Activated naive CD8-positive, alpha-beta T cell treated with anti-CD3 and anti-CD28 coated beads, Interleukin-2, amount 10 ng/mL, durations not matched to agents 7 days and 5 days (primary cell): ENCODE data around the gene SUSD3. TPM values are rescaled to one million over a fixed set of nuclear protein-coding genes. Genes with fewer than 3 reads are reported as not detected.
"Not testable (repeated sequence)": the region's sequence is repeated elsewhere in the genome, so short reads cannot be mapped to it uniquely, and the experiment has no call there.

ENCODE experiments used
- ATAC-seq: fragments of 150-1000 bp; cut with Tn5 transposase; one replicate; pipeline ENCODE4 v1.10.0; 2021; ENCODE audit warnings: low read depth, moderate library complexity
- POLR2A ChIA-PET: fragments of 350-600 bp; sonication (Branson Sonifier 250); formaldehyde crosslinking; loops from one replicate; lab custom pipeline; 2021; ENCODE audit warnings: antibody characterized with exemption; lab: Charles Lee
- DNase-seq: peaks from one replicate; pipeline ENCODE4 v3.0.0; 2021
- H3K27ac Mint-ChIP-seq: one replicate; pipeline ENCODE4 v1.8.0; 2022; ENCODE audit warnings: mild to moderate bottlenecking, mixed read lengths
- H3K27me3 Mint-ChIP-seq: one replicate; pipeline ENCODE4 v1.8.0; 2022; ENCODE audit warnings: mild to moderate bottlenecking, moderate library complexity, mixed read lengths
- H3K36me3 Mint-ChIP-seq: one replicate; pipeline ENCODE4 v1.8.0; 2021; ENCODE audit warnings: mild to moderate bottlenecking, mixed read lengths
- H3K4me1 Mint-ChIP-seq: one replicate; pipeline ENCODE4 v1.8.0; 2021; ENCODE audit warnings: mixed read lengths
- H3K4me3 Mint-ChIP-seq: one replicate; pipeline ENCODE4 v1.8.0; 2022; ENCODE audit warnings: mild to moderate bottlenecking, moderate library complexity, mixed read lengths
- H3K9me3 Mint-ChIP-seq: one replicate; pipeline ENCODE4 v1.8.0; 2021; ENCODE audit warnings: mixed read lengths
- total RNA-seq, 2 experiments: library from RNA; stranded (reverse); gene quantifications; one replicate each; pipeline ENCODE4 v1.2.3, GENCODE V29; 2021

Gene SUSD3
- 10 to 100 TPM; 68.0 to 70.4 TPM for total RNA-seq

- ATAC-seq = peak; percentile 56
- peaks cover 42% of the 10 kb centered on the region for H3K4me1 Mint-ChIP-seq
- no peaks in the 10 kb centered on the region for H3K27me3 Mint-ChIP-seq
- peak; percentile 79 for DNase-seq
- H3K9me3 Mint-ChIP-seq = no peaks in the 10 kb centered on the region
- H3K36me3 Mint-ChIP-seq = peaks cover 4% of the 10 kb centered on the region
- peak within 1 kb of the TSS; percentile 95 for H3K4me3 Mint-ChIP-seq
- H3K27ac Mint-ChIP-seq = peak within 1 kb of the TSS; percentile 93
- POLR2A ChIA-PET = interaction anchor here (0.8 to 3.2 kb wide), 8 partner anchors 7 to 96 kb away, joined by 3 to 39 read pairs (median 8); partner anchors contain the start of gene CARD19
Observed at GRCh38 chr9:93058355-93059010, at the start of gene SUSD3. Gene SUSD3 (plus strand): TSS chr9:93058701. CDS start chr9:93058743, 42 bp downstream.

GRCh38 chr9:93009337-93010015 is 49.0 kb upstream of the SUSD3 start:
- Mint-ChIP-seq H3K4me1 (peaks cover 3% of the 10 kb centered on the region), H3K9me3 (no peaks in the 10 kb centered on the region), H3K27me3 (no peaks in the 10 kb centered on the region), H3K27ac (no peak overlapping the region), H3K4me3 (no peak overlapping the region), H3K36me3 (peaks cover 46% of the 10 kb centered on the region)
- POLR2A ChIA-PET = interaction anchor here (0.6 kb wide), 1 partner anchor 18 kb away, joined by 5 read pairs; no protein-coding TSS in a partner anchor
- ATAC-seq (no peak), DNase-seq (no peak)

- H3K36me3 Mint-ChIP-seq = peaks cover 47% of the 10 kb centered on the region
- no peaks in the 10 kb centered on the region for H3K9me3 Mint-ChIP-seq
- H3K4me1 Mint-ChIP-seq = peaks cover 4% of the 10 kb centered on the region
- ATAC-seq (no peak), DNase-seq (peak; percentile 26)
- POLR2A ChIA-PET = interaction anchor here (0.6 kb wide), 1 partner anchor 18 kb away, joined by 5 read pairs; no protein-coding TSS in a partner anchor
- no peaks in the 10 kb centered on the region for H3K27me3 Mint-ChIP-seq
- H3K27ac Mint-ChIP-seq = peak overlapping the region; percentile 74
- H3K4me3 Mint-ChIP-seq = no peak overlapping the region
Observed at GRCh38 chr9:93010056-93010455, 48.4 kb upstream of the SUSD3 start.

GRCh38 chr9:93010704-93011103 is 47.8 kb upstream of the SUSD3 start:
- ATAC-seq = no peak
- peak overlapping the region; percentile 74 for H3K27ac Mint-ChIP-seq

GRCh38 chr9:93011114-93011513 is 47.4 kb upstream of the SUSD3 start:
- Mint-ChIP-seq H3K4me1 (peaks cover 4% of the 10 kb centered on the region), H3K9me3 (no peaks in the 10 kb centered on the region), H3K36me3 (peaks cover 45% of the 10 kb centered on the region), H3K4me3 (no peak overlapping the region), H3K27ac (no peak overlapping the region), H3K27me3 (no peaks in the 10 kb centered on the region)
- POLR2A ChIA-PET = no interaction called here
- DNase-seq (no peak), ATAC-seq (no peak)

More at GRCh38 chr9:93010704-93011103, 47.8 kb upstream of the SUSD3 start:
- peaks cover 4% of the 10 kb centered on the region for H3K4me1 Mint-ChIP-seq
- H3K4me3 Mint-ChIP-seq = no peak overlapping the region
- no peak for DNase-seq
- peaks cover 48% of the 10 kb centered on the region for H3K36me3 Mint-ChIP-seq
- H3K27me3 Mint-ChIP-seq = no peaks in the 10 kb centered on the region
- H3K9me3 Mint-ChIP-seq = no peaks in the 10 kb centered on the region
- POLR2A ChIA-PET = no interaction called here

- POLR2A ChIA-PET = interaction anchor here (1.5 to 2.0 kb wide), 2 partner anchors 12 to 49 kb away, joined by 4 read pairs; no protein-coding TSS in a partner anchor
- Mint-ChIP-seq H3K4me3 (no peak overlapping the region), H3K36me3 (peaks cover 45% of the 10 kb centered on the region), H3K27me3 (no peaks in the 10 kb centered on the region), H3K27ac (no peak overlapping the region), H3K9me3 (no peaks in the 10 kb centered on the region), H3K4me1 (peaks cover 9% of the 10 kb centered on the region)
- DNase-seq = no peak
- no peak for ATAC-seq
Observed at GRCh38 chr9:93012963-93013855, 45.3 kb upstream of the SUSD3 start.

GRCh38 chr9:93013856-93014582 is 44.5 kb upstream of the SUSD3 start:
- H3K4me1 Mint-ChIP-seq = peaks cover 12% of the 10 kb centered on the region
- no peak for DNase-seq
- POLR2A ChIA-PET = interaction anchor here (1.5 to 2.0 kb wide), 2 partner anchors 11 to 50 kb away, joined by 4 read pairs; no protein-coding TSS in a partner anchor
- no peaks in the 10 kb centered on the region for H3K9me3 Mint-ChIP-seq
- no peak overlapping the region for H3K4me3 Mint-ChIP-seq
- ATAC-seq = no peak
- H3K27me3 Mint-ChIP-seq = no peaks in the 10 kb centered on the region
- H3K27ac Mint-ChIP-seq = no peak overlapping the region
- peaks cover 46% of the 10 kb centered on the region for H3K36me3 Mint-ChIP-seq

- not testable (repeated sequence) for H3K27ac Mint-ChIP-seq, ATAC-seq, H3K4me3 Mint-ChIP-seq, H3K27me3 Mint-ChIP-seq, DNase-seq, H3K9me3 Mint-ChIP-seq
- Mint-ChIP-seq H3K36me3 (peaks cover 48% of the 10 kb centered on the region), H3K4me1 (peaks cover 18% of the 10 kb centered on the region)
- POLR2A ChIA-PET = interaction anchor here (1.4 kb wide), 1 partner anchor 10 kb away, joined by 5 read pairs; no protein-coding TSS in a partner anchor
Observed at GRCh38 chr9:93015190-93015589, 43.3 kb upstream of the SUSD3 start.

GRCh38 chr9:93017621-93018020 is 40.9 kb upstream of the SUSD3 start:
- H3K27me3 Mint-ChIP-seq = no peaks in the 10 kb centered on the region
- DNase-seq = no peak
- POLR2A ChIA-PET = no interaction called here
- no peak overlapping the region for H3K4me3 Mint-ChIP-seq
- peaks cover 49% of the 10 kb centered on the region for H3K36me3 Mint-ChIP-seq
- H3K27ac Mint-ChIP-seq = no peak overlapping the region
- peaks cover 25% of the 10 kb centered on the region for H3K4me1 Mint-ChIP-seq
- ATAC-seq = no peak
- H3K9me3 Mint-ChIP-seq = no peaks in the 10 kb centered on the region

GRCh38 chr9:93020151-93020550 is 38.4 kb upstream of the SUSD3 start:
- H3K27ac Mint-ChIP-seq = peak overlapping the region; percentile 84
- no peaks in the 10 kb centered on the region for H3K27me3 Mint-ChIP-seq
- H3K4me3 Mint-ChIP-seq = no peak overlapping the region
- DNase-seq (peak; percentile 29), ATAC-seq (no peak)
- H3K36me3 Mint-ChIP-seq = peaks cover 35% of the 10 kb centered on the region
- H3K4me1 Mint-ChIP-seq = peaks cover 33% of the 10 kb centered on the region
- POLR2A ChIA-PET = interaction anchor here (1.1 to 1.2 kb wide), 2 partner anchors 40 to 44 kb away, joined by 4 to 8 read pairs; no protein-coding TSS in a partner anchor
- no peaks in the 10 kb centered on the region for H3K9me3 Mint-ChIP-seq

GRCh38 chr9:93020771-93021670 is 37.5 kb upstream of the SUSD3 start:
- H3K9me3 Mint-ChIP-seq = no peaks in the 10 kb centered on the region
- POLR2A ChIA-PET = interaction anchor here (0.6 to 1.2 kb wide), 3 partner anchors 39 to 52 kb away, joined by 3 to 8 read pairs (median 4); no protein-coding TSS in a partner anchor

More at GRCh38 chr9:93020771-93021670, 37.5 kb upstream of the SUSD3 start:
- ATAC-seq = peak; percentile 63
- peaks cover 38% of the 10 kb centered on the region for H3K4me1 Mint-ChIP-seq
- no peaks in the 10 kb centered on the region for H3K27me3 Mint-ChIP-seq
- DNase-seq = peak; percentile 61
- H3K4me3 Mint-ChIP-seq = peak overlapping the region; percentile 32
- peak overlapping the region; percentile 84 for H3K27ac Mint-ChIP-seq
- peaks cover 34% of the 10 kb centered on the region for H3K36me3 Mint-ChIP-seq
